T follicular helper cell (primary cell): ENCODE results near the gene FHOD3.

Experiments
- DNase-seq: peaks from one replicate; pipeline ENCODE4 v3.0.0-alpha.2; 2020; ENCODE audit warnings: low read depth

The FHOD3 gene

DNA sequence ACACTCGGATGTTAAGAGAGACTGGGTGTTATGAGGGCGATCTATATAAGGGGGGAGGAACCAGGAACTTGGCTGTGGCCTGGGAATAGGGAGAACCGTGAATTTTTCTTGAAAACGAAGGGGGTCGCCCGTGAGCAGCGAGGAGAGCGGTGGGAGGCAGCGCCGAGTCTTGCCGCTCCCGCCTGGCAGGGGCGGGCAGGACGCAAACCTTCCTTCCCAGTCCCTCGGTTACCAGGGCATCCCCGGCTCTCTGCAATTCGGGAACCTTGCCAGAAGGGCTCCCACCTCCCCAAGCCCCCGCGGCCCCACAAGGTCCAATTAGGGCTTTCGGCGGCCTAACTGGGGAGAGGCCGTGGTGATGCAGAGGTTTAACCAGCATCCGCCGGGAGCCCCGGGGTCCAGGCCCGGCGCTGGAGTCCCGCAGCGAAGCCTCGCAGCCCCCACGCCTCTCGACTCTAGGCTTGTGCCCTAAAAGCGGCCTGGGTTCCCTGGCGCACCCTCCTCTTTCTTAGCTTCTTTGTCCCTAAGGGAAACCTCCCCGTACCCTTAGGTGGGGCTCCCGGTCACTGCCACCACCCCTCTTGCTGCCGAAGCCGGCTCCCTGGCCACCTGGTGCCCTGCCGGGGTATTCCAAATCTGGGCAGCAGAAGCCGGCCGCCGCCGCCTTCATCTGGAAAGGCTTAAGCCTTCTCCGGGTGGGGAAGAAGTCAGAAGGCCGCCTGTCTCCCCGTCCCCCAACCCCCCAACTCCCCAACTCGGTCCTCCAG lies 680 bp upstream of the FHOD3 start:
- no peak for DNase-seq

DNA sequence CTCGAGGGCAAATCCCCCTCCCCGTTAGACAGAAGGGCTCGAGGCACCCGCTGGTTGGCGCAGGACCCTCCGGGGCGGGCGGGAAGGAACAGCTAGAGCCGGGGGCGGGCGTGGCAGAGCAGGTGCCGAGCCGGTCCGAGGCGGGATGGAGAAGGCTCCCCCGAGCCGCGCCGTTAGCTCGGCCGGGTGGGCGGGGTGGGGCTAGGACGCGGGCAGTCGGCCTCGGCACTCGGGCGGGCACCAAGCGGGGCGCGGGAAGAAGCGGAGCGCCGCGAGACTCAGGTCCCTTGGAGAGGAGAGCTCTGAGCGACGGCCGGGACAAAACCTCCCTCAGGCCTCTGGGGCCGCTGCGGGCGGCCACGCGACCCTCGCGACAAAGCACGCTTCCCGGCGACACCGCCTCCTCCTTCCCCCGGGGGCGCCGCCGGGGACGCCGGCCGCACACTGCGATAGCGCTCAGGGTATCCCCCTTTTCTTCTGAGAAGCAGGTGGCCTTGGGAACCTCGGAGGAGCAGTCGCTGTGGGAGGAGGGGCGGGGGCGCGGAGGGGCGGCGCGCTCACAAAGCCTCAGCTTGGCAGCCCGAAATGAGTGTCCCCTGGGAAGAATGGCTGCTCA lies 721 bp downstream of the FHOD3 start:
- no peak for DNase-seq

DNA sequence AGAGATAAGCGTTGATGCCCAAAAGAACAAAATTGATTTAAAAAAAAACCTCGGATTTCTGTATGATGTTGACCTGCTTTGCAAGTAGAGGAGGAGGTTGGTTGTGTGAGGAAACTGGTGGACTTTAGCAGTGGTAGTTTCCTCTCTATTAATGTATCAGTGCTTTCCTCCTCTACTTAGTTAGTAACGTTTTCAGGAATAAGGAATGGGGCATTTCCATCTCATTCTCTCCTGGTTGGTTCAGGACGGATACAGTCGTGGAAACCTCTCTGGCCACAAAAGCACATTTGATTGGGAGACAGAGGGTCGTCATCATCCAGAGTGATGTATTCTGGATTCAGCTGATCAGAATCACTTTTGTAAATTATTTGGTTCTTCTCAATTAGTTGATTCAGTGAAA lies 1.5 kb downstream of the FHOD3 start:
- no peak for DNase-seq

- DNase-seq: no peak
These were observed 2.7 kb downstream of the FHOD3 start for GRCh38 chr18:36300211-36300610.

- no peak for DNase-seq
These were observed 4.4 kb downstream of the FHOD3 start for GRCh38 chr18:36301884-36302283.

GRCh38 chr18:36302676-36303075 lies 5.2 kb downstream of the FHOD3 start:
- DNase-seq: no peak

GRCh38 chr18:36303211-36303844 lies 5.8 kb downstream of the FHOD3 start:
- DNase-seq: no peak

- no peak for DNase-seq
These were observed 7.2 kb downstream of the FHOD3 start for GRCh38 chr18:36304723-36305122.

- DNase-seq: no peak
These were observed 7.9 kb downstream of the FHOD3 start for GRCh38 chr18:36305375-36305774.

DNA sequence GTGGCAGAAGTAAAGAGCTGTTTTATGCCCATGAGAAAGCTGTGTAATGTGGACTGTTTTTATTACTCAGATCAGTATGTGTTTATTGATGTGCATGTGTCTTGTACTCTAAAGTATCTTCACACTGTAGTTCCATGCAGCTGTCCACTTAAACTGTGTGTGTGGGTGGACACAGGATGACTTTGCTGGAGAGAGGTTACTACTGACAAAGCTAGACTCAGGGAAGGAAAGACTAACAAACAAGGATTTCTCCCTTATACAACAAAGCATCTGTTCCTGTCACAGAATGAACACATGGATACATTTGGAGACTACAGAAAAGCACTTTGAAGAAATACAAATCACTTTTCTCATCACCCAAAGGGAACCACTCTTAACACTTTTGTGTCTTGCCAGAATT lies 10.0 kb downstream of the FHOD3 start:
- DNase-seq: no peak

DNA sequence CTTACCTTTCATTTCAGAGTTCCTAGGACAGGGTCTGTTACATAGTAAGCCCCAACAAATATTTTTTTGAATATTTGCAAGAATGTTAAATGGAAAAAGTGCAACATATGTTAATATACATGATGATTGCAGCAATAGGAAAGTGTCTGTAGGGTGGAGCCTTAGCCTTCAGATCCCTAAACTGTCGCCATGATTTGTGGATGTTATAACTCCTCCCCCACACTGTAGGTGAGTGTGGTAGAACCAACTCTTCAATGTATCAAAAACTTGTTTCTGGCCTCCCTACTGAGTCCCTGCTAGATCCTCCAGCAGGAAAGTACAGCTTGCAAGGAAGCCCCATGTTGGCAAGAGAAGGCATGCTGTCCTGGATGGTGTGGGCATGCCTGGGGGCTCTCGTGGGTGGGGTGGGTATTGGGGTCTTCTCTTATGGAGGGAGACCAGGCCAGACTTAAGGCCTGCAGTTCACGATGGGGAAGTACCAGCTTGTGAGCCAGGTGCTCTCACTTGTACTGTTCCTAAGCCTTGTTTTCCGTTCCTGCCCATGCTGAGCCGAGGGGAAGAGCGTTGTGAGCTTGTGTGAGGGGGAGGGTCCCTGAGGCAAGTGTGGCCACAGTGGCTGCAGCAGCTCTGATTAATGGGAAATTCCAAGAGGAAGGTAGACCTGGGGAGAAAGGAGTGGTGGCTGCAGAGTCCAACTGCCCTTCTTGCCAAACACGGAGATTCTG lies 11.4 kb downstream of the FHOD3 start:
- no peak for DNase-seq

- no peak for DNase-seq
These were observed 12.2 kb downstream of the FHOD3 start for GRCh38 chr18:36309436-36310391.

- DNase-seq: no peak
These were observed 13.6 kb downstream of the FHOD3 start for GRCh38 chr18:36311026-36311570.

- no peak for DNase-seq
These were observed 15.4 kb downstream of the FHOD3 start for GRCh38 chr18:36312806-36313395.

DNA sequence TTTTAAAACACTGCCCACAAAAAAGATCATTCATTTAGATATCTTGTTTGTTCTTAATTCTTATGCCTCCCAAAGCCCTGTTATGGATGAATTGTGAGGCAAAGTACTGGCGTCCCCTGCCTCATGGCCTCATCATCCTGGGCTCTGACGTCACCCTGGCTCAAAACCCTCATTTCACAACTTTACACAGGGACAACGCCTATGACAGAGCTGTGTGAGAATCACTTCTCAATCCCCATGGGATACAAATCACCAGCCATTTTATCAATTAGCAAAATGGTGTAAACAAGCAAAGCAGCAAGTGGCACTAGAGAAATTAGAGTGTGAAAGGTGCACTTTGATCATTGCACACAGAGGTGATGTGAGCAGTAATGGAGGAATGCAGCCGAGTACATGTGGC lies 16.6 kb downstream of the FHOD3 start:
- DNase-seq: no peak

DNA sequence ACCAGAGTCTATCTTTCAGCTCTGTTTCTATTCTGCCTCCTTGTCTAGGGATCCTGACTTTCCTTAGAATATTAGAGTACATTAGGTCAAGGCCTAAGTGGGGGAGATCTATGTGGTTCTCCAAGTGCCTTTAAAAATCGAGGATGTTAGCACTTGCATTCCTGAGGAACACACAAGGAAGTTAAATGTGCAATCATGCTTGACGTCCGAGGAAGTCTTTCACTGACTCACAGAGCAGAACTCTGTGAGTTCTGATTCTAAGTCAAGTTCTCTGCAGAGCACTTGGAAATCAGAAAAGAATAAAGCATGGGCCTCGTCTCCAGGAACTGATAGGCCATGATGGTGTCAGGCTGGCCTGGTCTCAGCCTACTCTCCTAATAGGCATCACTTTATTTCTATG lies 17.2 kb downstream of the FHOD3 start:
- DNase-seq: no peak

DNA sequence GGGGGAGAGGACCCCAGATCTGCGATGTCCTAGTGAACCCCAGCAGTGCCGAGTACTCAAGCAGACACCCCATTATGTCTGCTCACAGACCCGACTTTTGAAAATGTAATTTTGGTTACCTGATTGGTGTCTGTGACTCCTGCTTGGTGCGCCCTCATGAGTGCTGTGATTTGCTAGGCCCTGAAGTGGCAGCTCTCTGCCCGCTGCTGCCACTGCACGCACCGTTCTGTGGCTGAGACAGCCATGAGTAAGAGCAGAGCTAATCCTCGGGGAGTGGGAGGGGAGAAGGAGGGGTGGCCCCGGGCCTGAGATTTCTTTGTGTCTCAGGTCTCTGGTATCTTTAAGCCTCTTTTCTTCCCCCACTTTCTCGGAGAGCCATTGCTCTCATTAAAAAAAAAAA lies 18.2 kb downstream of the FHOD3 start:
- DNase-seq: no peak

DNA sequence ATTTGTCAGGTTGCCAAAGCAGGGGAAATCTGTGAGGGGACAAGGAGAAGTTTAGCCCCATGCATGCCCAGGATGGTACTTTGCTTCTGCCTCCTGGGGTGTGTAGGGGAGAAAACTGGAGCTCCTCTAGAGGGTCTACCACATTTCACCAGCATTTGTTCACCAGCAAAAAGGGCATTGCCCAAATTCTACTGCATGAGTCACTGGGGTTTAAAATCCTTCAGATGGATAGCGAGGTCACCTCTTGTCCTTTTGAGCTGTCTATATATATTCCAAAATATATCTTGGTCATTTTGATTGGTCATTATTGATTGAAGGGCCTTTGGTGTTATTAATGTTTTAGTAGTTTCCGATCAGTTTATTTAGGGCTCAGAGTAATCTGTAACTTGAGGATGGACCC lies 18.7 kb downstream of the FHOD3 start:
- no peak for DNase-seq

GRCh38 chr18:36321658-36322407 lies 24.3 kb downstream of the FHOD3 start:
- no peak for DNase-seq

- DNase-seq: no peak
These were observed 24.9 kb downstream of the FHOD3 start for GRCh38 chr18:36322408-36322728.
